SK-N-SH (cell line): ENCODE results near the gene KRT37.
A peak's percentile ranks its signal among the peaks of the same experiment; 100 is the strongest.

Experiments
- CTCF ChIP-seq: fragments of 200-600 bp; sonication (generic); IDR thresholded peaks from 2 replicates; pipeline ENCODE4 v1.6.1; 2017; ENCODE audit warnings: antibody characterized with exemption, mild to moderate bottlenecking, moderate library complexity
- EP300 ChIP-seq, 2 experiments: IDR thresholded peaks; 2 replicates each; pipeline versions ENCODE4 v1.4.0 to v1.6.1; 2012; ENCODE audit warnings: borderline replicate concordance in 1 of 2, low read depth in 1 of 2, low read length in 1 of 2
- EZH2phosphoT487 ChIP-seq: fragments of 200-600 bp; sonication (generic); IDR thresholded peaks from 2 replicates; pipeline ENCODE4 v1.6.1; 2017; ENCODE audit warnings: low read depth, mixed run types, mild to moderate bottlenecking, antibody characterized with exemption, moderate library complexity, borderline replicate concordance
- FOSL2 ChIP-seq: IDR thresholded peaks from 2 replicates; pipeline ENCODE4 v1.4.0; 2012; ENCODE audit warnings: low read depth, mild to moderate bottlenecking, moderate library complexity, borderline replicate concordance
- GABPA ChIP-seq: IDR thresholded peaks from 2 replicates; pipeline ENCODE4 v1.4.0; 2012; ENCODE audit warnings: low read depth, mild to moderate bottlenecking
- IRF3 ChIP-seq: fragments of 150-350 bp; IDR thresholded peaks from 2 replicates; pipeline ENCODE4 v1.6.1; 2016; ENCODE audit warnings: mild to moderate bottlenecking, low read depth, low read length
- MEF2A ChIP-seq: IDR thresholded peaks from 2 replicates; pipeline ENCODE4 v1.4.0; 2012; ENCODE audit warnings: low read depth, borderline replicate concordance
- PBX3 ChIP-seq: IDR thresholded peaks from 2 replicates; pipeline ENCODE4; 2012
- POLR2AphosphoS5 ChIP-seq: IDR thresholded peaks from 2 replicates; pipeline ENCODE4 v1.6.1; 2012; ENCODE audit warnings: low read depth, low read length
- SIN3A ChIP-seq: IDR thresholded peaks from 2 replicates; pipeline ENCODE4 v1.6.1; 2012; ENCODE audit warnings: low read depth, mild to moderate bottlenecking, low read length, moderate library complexity, borderline replicate concordance
- TCF12 ChIP-seq: IDR thresholded peaks from 2 replicates; pipeline ENCODE4 v1.4.0; 2012
- USF2 ChIP-seq: fragments of 150-350 bp; IDR thresholded peaks from 2 replicates; pipeline ENCODE4 v1.6.1; 2017; ENCODE audit warnings: antibody characterized with exemption, low read length, low read depth, borderline replicate concordance
- ZBTB33 ChIP-seq: IDR thresholded peaks from 2 replicates; pipeline ENCODE4 v1.4.0; 2012; ENCODE audit warnings: low read depth, borderline replicate concordance

GRCh38 chr17:41404024-41404671 is 20.2 kb downstream of the KRT37 start:
- TF ChIP-seq CTCF (no peak), GABPA (no peak), EP300 (IDR thresholded peaks at IDR 0.05; ENCODE audit: borderline replicate concordance in 1 of 2, low read depth in 1 of 2, low read length in 1 of 2) (peak; percentile 26 to 87; a peak in 3 of 4 replicates), PBX3 (peak; percentile 88), EZH2phosphoT487 (no peak), SIN3A (peak; percentile 70; the same call in 1 of the 2 replicates), POLR2AphosphoS5 (peak; percentile 54; the same call in 1 of the 2 replicates), ZBTB33 (no peak), USF2 (no peak), TCF12 (peak; percentile 88), FOSL2 (peak; percentile 97), MEF2A (peak; percentile 87), IRF3 (no peak)
